H9 (cell line): ENCODE results near the gene TBC1D24. TPM values are rescaled to one million over a fixed set of nuclear protein-coding genes. Genes with fewer than 3 reads are reported as not detected.

Source experiments
- DNase-seq: peaks from one replicate; pipeline ENCODE4 v3.0.0-alpha.2; 2017
- H2AFZ ChIP-seq: one replicate; pipeline ENCODE4 v1.6.1; 2013; ENCODE audit warnings: mild to moderate bottlenecking, low read length, control low read depth, moderate library complexity
- H2AK5ac ChIP-seq: 2 replicates; pipeline ENCODE4 v1.6.1; 2013; ENCODE audit warnings: low read length, control low read depth, mixed read lengths; ENCODE audit not compliant: insufficient read length
- H2BK120ac ChIP-seq: one replicate; pipeline ENCODE4 v1.6.1; 2013; ENCODE audit warnings: low read depth, mild to moderate bottlenecking, low read length, control low read depth, inconsistent platforms; ENCODE audit not compliant: poor library complexity, severe bottlenecking
- H2BK12ac ChIP-seq: 2 replicates; pipeline ENCODE4 v1.6.1; 2013; ENCODE audit warnings: low read length, control low read depth, mixed read lengths, low read depth; ENCODE audit not compliant: insufficient read length
- H2BK15ac ChIP-seq: 2 replicates; pipeline ENCODE4 v1.6.1; 2013; ENCODE audit warnings: low read depth, low read length, control low read depth
- H2BK20ac ChIP-seq: one replicate; pipeline ENCODE4 v1.6.1; 2013; ENCODE audit warnings: low read depth, mild to moderate bottlenecking, low read length, control low read depth, inconsistent platforms; ENCODE audit not compliant: poor library complexity, severe bottlenecking
- H2BK5ac ChIP-seq: 2 replicates; pipeline ENCODE4 v1.6.1; 2013; ENCODE audit warnings: low read length, control low read depth, mixed read lengths; ENCODE audit not compliant: insufficient read length
- H3K14ac ChIP-seq: 2 replicates; pipeline ENCODE4 v1.6.1; 2013; ENCODE audit warnings: low read length, control low read depth; ENCODE audit not compliant: insufficient read depth
- H3K18ac ChIP-seq: 2 replicates; pipeline ENCODE4 v1.6.1; 2013; ENCODE audit warnings: low read depth, mild to moderate bottlenecking, mixed read lengths, low read length, control low read depth; ENCODE audit not compliant: insufficient read length
- H3K23ac ChIP-seq: 2 replicates; pipeline ENCODE4 v1.6.1; 2013; ENCODE audit warnings: low read length, control low read depth, mixed read lengths, low read depth; ENCODE audit not compliant: insufficient read length
- H3K23me2 ChIP-seq: 2 replicates; pipeline ENCODE4 v1.6.1; 2013; ENCODE audit warnings: low read depth, mild to moderate bottlenecking, mixed read lengths, low read length, control low read depth; ENCODE audit not compliant: insufficient read length, poor library complexity, severe bottlenecking
- H3K27ac ChIP-seq: 2 replicates; pipeline ENCODE4 v1.5.1; 2013; ENCODE audit warnings: low read length, control low read depth, mixed read lengths, low read depth; ENCODE audit not compliant: insufficient read length
- H3K27me3 ChIP-seq: 2 replicates; pipeline ENCODE4 v1.6.1; 2013; ENCODE audit warnings: low read length, control low read depth, inconsistent platforms; ENCODE audit not compliant: insufficient read depth
- H3K4ac ChIP-seq: 2 replicates; pipeline ENCODE4 v1.6.1; 2013; ENCODE audit warnings: low read depth, mild to moderate bottlenecking, control low read depth, inconsistent platforms, low read length, moderate library complexity
- H3K4me1 ChIP-seq: 2 replicates; pipeline ENCODE4 v1.6.1; 2013; ENCODE audit warnings: low read length, control low read depth, inconsistent platforms; ENCODE audit not compliant: insufficient read depth
- H3K4me2 ChIP-seq: 2 replicates; pipeline ENCODE4 v1.6.1; 2013; ENCODE audit warnings: low read length, control low read depth, mixed read lengths; ENCODE audit not compliant: insufficient read length, insufficient read depth
- H3K56ac ChIP-seq: 2 replicates; pipeline ENCODE4 v1.6.1; 2013; ENCODE audit warnings: low read depth, mild to moderate bottlenecking, mixed read lengths, low read length, control low read depth; ENCODE audit not compliant: insufficient read length
- H3K79me1 ChIP-seq: 2 replicates; pipeline ENCODE4 v1.6.1; 2013; ENCODE audit warnings: low read depth, mild to moderate bottlenecking, moderate library complexity, low read length, control low read depth, inconsistent platforms; ENCODE audit not compliant: insufficient read depth, poor library complexity, severe bottlenecking
- H3K79me2 ChIP-seq: 2 replicates; pipeline ENCODE4 v1.6.1; 2013; ENCODE audit warnings: low read length, control low read depth, inconsistent platforms; ENCODE audit not compliant: insufficient read depth
- H3K9ac ChIP-seq: 2 replicates; pipeline ENCODE4 v1.6.1; 2013; ENCODE audit warnings: low read length, control low read depth, mixed read lengths; ENCODE audit not compliant: insufficient read length; ENCODE audit errors: extremely low read depth
- H3K9me3 ChIP-seq: one replicate; pipeline ENCODE4 v1.6.1; 2013; ENCODE audit warnings: low read depth, low read length, inconsistent platforms; ENCODE audit not compliant: control insufficient read depth
- H3T11ph ChIP-seq: one replicate; pipeline ENCODE4 v1.6.1; 2013; ENCODE audit warnings: mild to moderate bottlenecking, low read length, control low read depth, inconsistent platforms
- H4K20me1 ChIP-seq: one replicate; pipeline ENCODE4 v1.6.1; 2013; ENCODE audit not compliant: control insufficient read depth, insufficient read length, insufficient read depth
- H4K5ac ChIP-seq: 2 replicates; pipeline ENCODE4 v1.6.1; 2013; ENCODE audit warnings: low read depth, mild to moderate bottlenecking, mixed read lengths, low read length, control low read depth; ENCODE audit not compliant: insufficient read length
- H4K8ac ChIP-seq: replicated peaks from 2 replicates; pipeline ENCODE4 v1.6.1; 2013; ENCODE audit warnings: low read length, control low read depth, mixed read lengths, low read depth; ENCODE audit not compliant: insufficient read length
- H4K91ac ChIP-seq: 2 replicates; pipeline ENCODE4 v1.6.1; 2013; ENCODE audit warnings: low read depth, mild to moderate bottlenecking, moderate library complexity, mixed read lengths, low read length, control low read depth; ENCODE audit not compliant: insufficient read length
- H3K27ac Mint-ChIP-seq, 3 experiments: 2 replicates in 2 of 3; 3 replicates in 1 of 3; pipeline ENCODE4 v1.8.0; 2020 to 2021; ENCODE audit warnings: mixed read lengths in 3 of 3, mild to moderate bottlenecking in 1 of 3, moderate library complexity in 1 of 3
- H3K27me3 Mint-ChIP-seq: 2 replicates; pipeline ENCODE4 v1.8.0; 2021; ENCODE audit warnings: low read depth, mild to moderate bottlenecking, moderate library complexity, mixed read lengths
- H3K36me3 Mint-ChIP-seq, 3 experiments: 2 replicates in 2 of 3; 3 replicates in 1 of 3; pipeline ENCODE4 v1.8.0; 2020 to 2021; ENCODE audit warnings: low read depth in 3 of 3, mixed read lengths in 3 of 3; ENCODE audit not compliant: insufficient read depth in 1 of 3
- H3K4me1 Mint-ChIP-seq, 2 experiments: 2 replicates each; pipeline ENCODE4 v1.8.0; 2020; ENCODE audit warnings: mixed read lengths in 2 of 2
- H3K4me3 Mint-ChIP-seq, 2 experiments: 2 replicates in 1 of 2; 3 replicates in 1 of 2; pipeline ENCODE4 v1.8.0; 2020 to 2021; ENCODE audit warnings: mild to moderate bottlenecking in 2 of 2, mixed read lengths in 2 of 2, moderate library complexity in 1 of 2
- H3K9me3 Mint-ChIP-seq, 2 experiments: 2 replicates in 1 of 2; 3 replicates in 1 of 2; pipeline ENCODE4 v1.8.0; 2020; ENCODE audit warnings: mild to moderate bottlenecking in 2 of 2, mixed read lengths in 2 of 2, moderate library complexity in 1 of 2
- CTCF ChIP-seq: fragments of 200-600 bp; sonication (generic); conservative IDR thresholded peaks from 3 replicates; pipeline ENCODE4 v1.8.0; 2021; ENCODE audit warnings: antibody characterized with exemption, mild to moderate bottlenecking
- WGBS: extraction: QIAGEN DNeasy Blood & Tissue Kit; methylation state at CpG from one replicate; pipeline ENCODE4 v1.1.7; 2013; ENCODE audit warnings: missing lambda C conversion rate, low lambda C conversion rate, mixed read lengths; ENCODE audit not compliant: insufficient read length; ENCODE audit errors: extremely low coverage; 5-methylcytosine and 5-hydroxymethylcytosine counted together
- total RNA-seq: library from RNA; stranded (reverse); gene quantifications from 2 replicates; pipeline ENCODE4 v1.2.1, GENCODE V29; 2021

TBC1D24 gene
- total RNA-seq, 1 experiment from 2014 or later = 19.0 TPM

- no peak overlapping the region for H4K5ac ChIP-seq
- H3T11ph ChIP-seq = no peak overlapping the region
- no peak overlapping the region for H4K91ac ChIP-seq
- H2BK15ac ChIP-seq = no peak overlapping the region
- Mint-ChIP-seq H3K9me3 (no peaks in the 10 kb centered on the region), H3K4me3 (no peak overlapping the region), H3K27ac (no peak overlapping the region), H3K36me3 (no peaks in the 10 kb centered on the region), H3K27me3 (no peaks in the 10 kb centered on the region), H3K4me1 (peaks cover 6 to 9% of the 10 kb centered on the region in 2 experiments)
- no peaks in the 10 kb centered on the region for H3K27me3 ChIP-seq
- no peak overlapping the region for H2BK12ac ChIP-seq
- H3K4ac ChIP-seq = no peak overlapping the region
- H2AFZ ChIP-seq = no peak overlapping the region
- H3K14ac ChIP-seq = no peak overlapping the region
- no peaks in the 10 kb centered on the region for H3K79me2 ChIP-seq
- H3K23ac ChIP-seq = no peak overlapping the region
- H3K56ac ChIP-seq = no peak overlapping the region
- no peaks in the 10 kb centered on the region for H3K4me1 ChIP-seq
- H4K8ac ChIP-seq = no peak overlapping the region
- no peak overlapping the region for H3K9ac ChIP-seq
- H3K79me1 ChIP-seq = no peaks in the 10 kb centered on the region
- no peak overlapping the region for H3K18ac ChIP-seq
- no CpG with 5 or more reads among the region's 23 CpGs for WGBS
- no peak overlapping the region for H3K4me2 ChIP-seq
- no peak overlapping the region for H2BK5ac ChIP-seq
- H3K23me2 ChIP-seq = no peaks in the 10 kb centered on the region
- no peak overlapping the region for H2BK120ac ChIP-seq
- no peak overlapping the region for H2AK5ac ChIP-seq
- H3K27ac ChIP-seq = no peak overlapping the region
- H3K9me3 ChIP-seq = no peaks in the 10 kb centered on the region
- TF ChIP-seq CTCF = no peak
- no peak overlapping the region for H2BK20ac ChIP-seq
- no peaks in the 10 kb centered on the region for H4K20me1 ChIP-seq
- no peak for DNase-seq
Measured at GRCh38 chr16:2490190-2491105, 15.5 kb downstream of the TBC1D24 start.
